Fibroblast of skin of abdomen (primary cell): ENCODE measurements around the gene SNX10.

Source experiments
- DNase-seq: peaks from one replicate; pipeline ENCODE4 v3.0.0-alpha.2; 2013

SNX10 gene

DNA sequence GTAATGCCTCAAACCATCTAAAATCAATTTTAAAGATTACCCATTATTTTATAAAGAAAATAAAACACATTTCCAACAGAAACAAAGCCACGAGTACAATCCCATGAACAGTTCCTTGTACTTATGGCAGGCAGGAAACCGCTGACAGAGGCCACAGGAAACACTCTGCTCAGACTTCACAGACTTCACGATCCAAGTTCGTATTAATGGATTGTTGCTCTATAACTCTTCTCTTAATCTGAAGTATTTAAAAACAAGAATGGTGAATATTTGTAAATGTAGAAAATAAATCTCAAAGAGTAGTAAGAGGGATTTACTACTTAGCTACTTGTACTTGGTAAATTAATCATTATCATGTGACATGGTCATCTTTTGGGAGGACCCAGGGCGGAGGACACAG, 78.3 kb downstream of the SNX10 start:
- DNase-seq: no peak

DNA sequence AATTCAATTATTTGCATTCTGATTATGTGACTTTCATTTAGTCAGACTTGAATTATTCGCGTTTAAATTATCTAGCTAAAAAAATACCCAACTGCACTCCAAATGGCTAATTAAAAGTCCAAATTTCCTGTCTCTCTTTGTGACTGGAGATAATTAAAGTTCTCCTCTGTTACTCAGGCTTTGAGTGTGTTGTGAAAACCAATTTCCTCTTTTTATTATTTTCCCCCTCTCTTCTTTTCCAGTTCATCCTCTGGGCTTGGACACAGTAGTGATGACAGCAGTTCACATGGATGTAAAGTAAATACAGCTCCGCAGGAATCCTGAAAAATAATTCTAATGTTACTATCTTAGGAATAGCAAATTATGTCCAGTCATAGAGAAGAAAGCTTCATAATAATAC, 80.6 kb downstream of the SNX10 start:
- no peak for DNase-seq

DNA sequence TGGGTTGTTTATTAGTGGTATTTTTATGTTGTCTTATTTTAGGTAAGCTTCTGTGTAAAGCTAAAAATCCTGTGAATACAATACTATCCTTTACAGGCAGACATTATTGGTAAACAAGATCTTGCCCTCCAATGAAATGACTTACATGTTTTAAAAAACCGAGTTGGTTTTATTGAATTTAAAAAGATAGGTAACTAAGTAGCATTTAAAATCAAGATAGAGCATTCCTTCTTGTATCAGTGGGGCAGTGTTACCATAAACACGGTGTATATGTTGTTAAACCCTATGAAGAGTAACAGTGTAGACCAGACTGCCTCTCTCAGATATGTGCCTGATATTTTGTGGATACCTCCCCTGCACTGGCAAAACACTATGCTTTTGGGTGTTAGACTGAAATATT, 81.0 kb downstream of the SNX10 start:
- DNase-seq: no peak

DNA sequence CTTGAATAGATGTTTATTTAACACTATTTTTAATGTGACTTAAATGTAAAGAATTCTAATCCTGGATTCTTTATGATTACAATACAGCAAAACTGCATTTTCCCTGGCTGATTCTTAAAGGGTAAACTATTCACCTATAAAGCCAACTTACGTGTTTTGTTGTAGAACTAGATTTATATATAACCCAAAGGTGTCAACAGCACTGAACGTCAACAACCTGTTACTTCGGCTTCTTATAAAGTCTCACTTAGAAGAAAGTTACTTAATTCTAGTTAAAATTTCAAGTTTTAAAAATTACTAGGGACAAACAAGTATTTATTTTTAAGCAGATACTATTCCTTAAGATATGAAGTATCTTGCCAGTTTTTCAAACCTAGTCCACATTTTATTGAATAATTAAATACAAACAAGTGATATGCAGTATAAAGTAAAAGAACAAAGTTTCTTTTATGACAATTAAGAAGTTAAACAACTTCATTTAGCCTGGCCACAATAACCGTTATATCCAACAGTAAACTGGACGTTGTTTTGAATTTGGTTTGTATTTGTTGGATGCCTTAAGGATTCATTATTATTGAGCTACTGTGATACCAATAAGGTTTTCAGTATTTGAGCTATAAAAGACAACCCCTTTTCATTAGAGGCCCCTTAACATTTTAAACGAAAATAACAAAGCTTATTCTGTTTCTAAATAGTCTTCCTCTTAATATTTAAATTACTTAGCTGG, 83.1 kb downstream of the SNX10 start:
- DNase-seq: no peak

DNA sequence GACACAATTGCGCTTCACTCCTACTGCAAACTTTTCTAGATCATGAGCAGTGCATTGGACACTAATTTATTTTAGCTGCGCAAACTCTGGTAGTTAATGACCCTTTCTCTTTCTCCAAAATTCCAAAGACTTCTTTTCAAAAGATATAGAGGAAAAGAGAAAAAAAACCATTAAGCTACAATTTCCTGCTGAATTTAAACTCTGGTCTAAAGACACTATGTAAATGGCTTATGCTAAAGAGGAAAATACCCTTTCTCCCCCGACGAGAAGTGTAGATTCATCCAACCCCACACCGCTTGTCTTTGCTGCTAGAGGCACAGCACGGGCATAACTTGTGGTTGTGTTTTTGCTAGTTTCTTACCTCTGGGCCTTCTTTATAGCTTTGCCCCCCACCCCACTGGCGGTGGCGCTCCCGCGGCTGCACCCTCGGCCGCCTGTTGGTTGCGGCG, 84.1 kb downstream of the SNX10 start:
- DNase-seq: no peak

DNA sequence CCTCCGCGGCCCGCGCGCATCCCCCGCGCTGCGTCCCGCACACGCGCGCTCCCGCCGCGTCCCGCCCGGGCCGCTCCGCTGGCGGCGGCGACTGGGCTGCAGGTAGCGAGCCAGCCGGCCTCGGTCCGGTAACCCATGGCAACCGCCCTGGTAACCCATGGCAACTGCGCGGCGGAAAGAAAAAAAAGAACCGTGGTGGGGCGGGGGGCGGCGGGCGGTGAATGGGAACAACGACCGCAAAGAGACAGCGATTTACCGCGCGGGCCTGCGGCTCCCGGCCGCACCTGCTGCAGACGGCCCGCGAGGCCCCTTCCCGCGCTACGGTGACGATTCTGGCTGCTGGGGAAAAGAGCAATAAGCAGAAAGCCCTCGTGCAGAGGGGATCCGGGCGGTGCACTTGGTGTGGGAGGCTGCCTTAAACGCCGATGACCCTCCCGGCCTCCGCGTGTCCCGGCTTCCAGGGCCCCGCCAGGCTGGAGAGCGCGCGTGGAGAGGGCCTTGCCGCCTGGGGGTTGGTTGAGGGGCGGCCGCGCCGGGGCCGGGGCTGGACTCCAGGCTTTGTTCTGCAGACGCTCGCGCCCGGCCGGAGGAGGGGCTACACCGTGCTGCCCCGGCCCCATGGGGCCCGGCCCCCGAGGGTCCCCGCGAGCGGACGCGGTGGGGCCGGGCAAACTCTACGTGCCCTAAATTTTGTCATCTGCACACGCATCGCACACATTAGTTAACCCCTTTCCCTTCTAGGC, 84.7 kb downstream of the SNX10 start:
- no peak for DNase-seq

DNA sequence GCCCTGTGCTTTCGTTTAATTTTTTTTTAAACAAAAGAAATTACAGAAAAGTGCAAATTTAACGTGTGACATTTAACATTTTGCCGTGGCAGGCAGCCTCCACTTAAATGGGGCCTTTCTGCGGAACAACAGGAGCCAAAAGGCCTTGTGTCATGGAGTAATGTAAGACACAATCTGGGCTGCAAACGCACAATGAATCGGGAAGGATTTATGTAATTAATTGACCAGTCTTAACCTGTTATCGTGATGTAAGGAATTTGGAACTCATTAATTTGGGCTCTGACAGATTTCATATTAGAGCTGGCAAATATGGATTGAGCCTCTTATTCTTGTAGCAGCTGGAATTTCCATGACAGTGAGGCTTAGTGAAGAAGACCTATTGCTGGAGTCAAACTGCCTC, 86.4 kb downstream of the SNX10 start:
- no peak for DNase-seq

DNA sequence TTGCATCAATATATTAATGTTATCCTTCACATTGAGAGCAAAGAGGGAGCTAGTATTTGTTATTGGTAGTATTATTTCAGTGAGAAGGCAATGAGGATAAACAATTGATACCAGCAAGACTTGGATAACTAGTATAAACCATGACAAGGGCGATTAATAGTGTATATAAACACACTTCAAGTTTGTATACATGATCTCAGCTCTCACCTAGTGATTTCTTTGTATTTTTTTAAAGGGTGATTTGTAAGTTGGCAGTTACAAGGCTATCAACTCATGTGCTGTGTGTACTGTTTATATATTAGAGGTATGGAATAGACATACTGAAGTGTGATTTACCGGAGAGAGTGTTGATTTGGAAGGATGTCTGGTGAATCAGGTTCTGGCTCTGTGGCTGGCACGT, 88.0 kb downstream of the SNX10 start:
- DNase-seq: no peak

DNA sequence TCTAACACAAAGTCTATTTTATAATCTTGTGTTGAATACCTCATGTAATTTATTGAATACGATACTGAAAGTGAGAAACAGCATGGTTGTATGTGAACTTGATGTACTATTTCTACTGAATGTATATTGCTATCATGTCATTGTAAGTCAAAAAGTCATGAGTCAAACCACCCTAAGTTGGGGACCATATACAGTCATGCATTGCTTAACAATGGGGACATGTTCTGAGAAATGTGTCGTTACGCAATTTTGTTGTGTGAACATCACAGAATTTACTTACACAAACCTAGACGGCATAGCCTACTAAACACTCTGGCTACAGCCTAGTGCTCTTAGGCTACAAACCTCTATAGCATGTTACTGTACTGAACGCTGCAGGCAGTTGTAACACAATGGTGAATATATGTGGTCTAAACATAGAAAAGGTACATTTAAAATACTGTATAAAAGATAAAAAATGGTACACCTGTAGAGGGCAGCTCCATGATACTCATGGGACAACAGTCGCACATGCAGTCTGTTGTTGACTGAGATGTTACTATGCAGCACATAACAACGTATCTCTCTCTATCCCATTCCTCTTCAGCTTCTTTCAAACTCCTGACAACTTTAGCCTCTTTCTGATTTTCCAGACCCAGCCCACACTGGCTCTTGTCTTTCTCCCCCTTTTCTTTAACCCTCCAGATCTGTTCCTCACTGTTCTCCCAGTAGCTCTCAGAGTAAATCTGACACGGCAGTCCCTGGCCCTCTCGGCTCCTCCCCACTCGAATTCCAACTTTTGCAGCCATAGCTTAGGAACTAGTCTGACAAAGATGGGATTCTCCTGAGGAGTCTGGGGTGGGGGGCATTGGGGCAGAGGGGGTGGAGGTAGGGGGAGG, 90.1 kb downstream of the SNX10 start:
- no peak for DNase-seq

DNA sequence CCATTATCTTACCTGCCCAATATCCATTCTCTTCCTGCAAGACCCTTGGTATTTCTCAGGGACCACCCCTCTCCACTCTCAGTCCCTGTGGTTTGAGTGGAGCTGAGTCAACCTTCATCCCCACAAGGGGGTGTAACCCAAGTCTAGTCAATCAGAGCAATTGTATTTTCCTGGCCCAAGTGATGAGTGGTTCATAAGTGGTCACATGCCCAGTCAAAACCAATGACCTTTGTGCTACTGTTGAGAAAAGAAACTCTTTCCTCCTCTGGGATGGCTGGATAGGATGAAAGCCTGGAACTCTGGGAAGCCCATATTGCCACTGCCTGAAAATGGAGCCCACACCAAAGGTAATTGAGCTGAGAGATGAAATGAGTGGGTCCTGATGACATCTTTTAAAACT, 93.6 kb downstream of the SNX10 start:
- no peak for DNase-seq

DNA sequence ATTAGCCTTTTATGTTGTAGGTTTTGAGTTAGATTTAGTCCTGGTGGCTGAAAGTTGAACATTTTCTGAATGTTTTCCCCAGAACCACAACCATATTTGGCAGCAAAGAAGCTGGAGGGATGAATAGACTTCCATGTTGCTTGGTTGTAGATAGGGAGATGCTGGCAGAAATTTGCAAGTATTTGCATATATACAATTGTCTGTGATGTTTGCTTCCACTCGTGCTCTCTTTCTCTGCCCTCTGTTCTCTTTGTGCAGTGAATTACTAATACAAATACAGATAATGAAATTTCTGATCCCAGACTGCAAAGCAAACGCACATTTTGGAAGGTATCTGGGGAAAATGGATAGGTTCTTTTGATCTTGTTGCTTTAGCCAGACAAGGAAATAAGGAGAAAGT, 96.1 kb downstream of the SNX10 start:
- no peak for DNase-seq

DNA sequence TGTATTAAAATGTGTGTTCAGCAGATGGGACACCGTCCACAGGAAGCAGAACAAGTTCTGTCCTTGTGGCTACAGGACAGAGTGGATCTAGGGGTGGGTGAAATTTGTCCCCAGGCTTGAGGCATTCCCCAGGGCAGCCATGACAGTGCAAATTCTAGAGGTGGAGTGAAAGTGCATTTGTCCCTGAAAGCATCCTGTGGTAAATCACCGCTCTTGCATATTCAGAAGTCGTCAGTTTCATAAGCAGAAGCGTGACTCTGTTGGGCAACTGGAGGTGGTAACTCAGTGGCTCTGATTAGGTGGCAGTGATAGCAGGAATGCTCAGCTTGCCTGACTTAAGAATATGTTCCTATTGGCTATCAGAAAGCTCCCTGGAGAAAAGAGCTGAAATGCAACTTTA, 96.6 kb downstream of the SNX10 start:
- DNase-seq: no peak

DNA sequence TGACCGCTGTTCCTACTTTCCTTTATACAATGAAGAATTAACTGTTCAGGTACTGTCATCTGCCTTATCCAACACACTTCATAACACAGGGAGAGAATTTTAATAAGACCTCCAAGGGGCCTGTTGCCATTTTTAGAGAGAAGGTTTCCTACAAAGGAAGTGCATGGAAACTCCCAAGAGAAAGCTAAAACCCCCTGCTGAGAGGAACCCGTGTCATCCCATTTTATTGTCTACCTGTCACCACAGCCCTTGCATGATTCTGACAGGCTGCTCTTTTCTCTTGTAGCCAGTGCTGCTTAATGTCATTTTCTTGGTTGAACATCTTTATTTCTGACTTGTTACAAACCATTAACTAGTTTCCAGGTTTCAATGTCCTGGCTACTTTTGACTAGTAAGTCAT, 98.4 kb downstream of the SNX10 start:
- no peak for DNase-seq

DNA sequence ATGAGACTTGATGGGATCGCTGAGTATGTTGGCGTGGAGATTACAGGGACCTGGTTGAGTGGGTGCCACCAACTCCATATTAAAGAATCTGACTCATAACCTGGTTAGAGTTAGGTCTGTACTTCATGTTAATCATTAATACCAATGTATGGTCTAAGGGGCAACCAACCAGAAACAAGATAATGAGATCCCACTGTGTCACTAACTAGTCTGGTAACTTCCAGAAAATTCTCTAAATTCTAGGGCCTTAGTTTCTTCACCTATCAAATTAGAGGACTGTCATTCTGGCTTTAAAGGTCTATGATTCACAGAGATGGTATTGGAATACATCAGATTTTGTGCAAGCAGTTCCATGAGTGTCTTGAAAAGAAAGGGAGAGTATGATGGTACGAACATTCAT, 102.2 kb downstream of the SNX10 start:
- DNase-seq: no peak

DNA sequence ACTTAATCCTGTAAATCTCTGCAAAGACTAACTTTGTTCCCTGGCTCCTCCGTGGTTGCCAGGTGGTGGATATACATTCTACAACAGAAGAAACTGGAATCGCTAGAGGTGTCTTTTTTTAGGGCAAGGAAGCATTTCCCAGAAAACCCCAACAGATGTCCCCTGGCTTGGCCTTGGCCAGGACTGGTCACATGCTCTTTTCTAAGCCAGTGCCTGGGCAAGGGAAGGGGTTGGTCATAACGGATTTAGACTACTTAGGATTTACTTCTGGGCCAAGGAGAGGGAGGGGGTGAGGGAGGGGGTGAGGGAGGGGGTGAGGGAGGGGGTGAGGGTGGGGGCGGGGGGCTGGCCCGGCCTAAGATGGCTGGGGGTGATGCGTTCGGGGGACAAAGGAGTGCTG, 105.7 kb downstream of the SNX10 start:
- no peak for DNase-seq

DNA sequence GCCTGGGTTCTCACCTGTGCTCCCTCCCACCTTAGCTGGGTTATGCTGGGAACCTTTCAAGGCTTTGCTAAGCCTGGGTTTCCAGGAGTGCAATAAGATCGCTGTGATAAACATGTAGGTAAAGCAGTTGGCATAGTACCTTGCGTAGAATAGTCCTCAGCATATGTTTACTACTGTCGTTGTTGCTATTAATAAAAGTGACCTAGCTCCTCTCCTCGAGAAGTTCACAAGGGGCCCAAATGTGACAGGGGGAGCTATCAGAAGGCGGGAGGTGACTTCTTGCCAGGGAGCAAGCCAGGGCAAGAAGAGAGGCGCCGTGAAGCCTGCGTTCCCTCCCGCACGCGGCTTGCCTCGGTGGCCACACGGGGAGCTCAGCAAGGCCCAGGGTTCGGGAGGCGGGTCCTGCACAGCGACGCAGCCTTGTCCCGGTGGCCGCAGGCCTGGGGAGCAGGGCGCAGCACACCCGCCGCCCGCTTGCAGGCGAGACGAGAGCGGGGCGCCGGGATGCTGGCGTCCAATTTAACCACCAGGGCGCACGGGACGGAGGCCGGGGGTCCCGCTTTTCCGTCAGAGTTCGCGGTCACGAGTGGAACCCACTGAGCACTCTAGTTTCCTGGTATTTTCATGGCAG, 106.2 kb downstream of the SNX10 start:
- peak; percentile 15 for DNase-seq

DNA sequence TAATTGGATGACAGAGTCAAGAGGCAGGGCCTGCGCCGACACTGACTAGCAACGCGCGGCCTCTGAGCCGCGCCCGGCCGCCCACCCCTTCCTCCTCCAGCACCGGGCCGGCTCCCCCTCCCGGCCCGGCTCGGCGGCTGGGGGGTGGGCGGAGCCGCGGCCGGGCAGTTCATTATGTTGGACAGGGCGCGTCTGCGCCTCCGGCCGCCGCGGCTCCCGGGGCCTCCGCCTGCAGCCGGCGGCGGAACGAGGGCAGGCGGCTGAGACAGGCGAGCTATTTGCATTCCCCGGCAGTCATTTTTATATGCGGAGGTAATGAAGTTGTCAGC, 106.7 kb downstream of the SNX10 start:
- DNase-seq: peak; percentile 45

DNA sequence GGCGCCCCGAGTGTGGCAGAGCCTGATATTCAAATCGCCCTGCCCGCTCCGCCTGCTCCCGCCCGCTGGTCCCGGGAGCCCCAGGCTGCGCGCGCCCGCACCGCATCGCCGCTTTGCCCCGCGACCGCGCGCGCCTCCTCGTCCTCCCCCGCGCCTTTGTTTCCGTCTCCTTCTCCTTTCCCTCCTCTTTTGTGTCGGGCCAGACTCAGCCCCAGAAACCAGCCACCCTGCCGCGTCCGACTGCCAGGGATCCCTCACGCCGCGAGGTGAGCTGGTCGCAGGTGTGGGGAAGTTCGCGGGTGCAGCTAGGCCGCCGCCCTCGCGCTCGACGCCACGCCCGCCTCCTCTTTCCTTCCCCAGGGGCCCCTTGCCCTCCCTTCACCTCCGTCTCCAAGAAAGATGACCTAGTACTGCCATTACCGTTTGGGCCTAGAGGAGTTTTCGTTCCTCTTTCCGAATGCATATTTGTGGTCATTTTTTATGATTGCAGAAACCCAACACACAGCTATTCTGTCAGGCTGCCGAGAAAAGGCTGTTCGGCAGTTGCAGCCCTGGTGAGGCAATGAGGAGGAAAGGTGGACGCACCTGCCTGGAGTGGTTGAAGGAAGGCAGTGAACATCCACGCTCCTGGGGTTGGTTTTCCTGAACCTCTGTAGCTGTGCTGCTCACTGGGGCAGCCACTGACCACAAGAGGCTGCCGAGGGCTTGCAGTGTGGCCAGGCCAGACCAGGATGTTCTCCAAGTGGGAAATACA, 107.3 kb downstream of the SNX10 start:
- peak; percentile 47 for DNase-seq

DNA sequence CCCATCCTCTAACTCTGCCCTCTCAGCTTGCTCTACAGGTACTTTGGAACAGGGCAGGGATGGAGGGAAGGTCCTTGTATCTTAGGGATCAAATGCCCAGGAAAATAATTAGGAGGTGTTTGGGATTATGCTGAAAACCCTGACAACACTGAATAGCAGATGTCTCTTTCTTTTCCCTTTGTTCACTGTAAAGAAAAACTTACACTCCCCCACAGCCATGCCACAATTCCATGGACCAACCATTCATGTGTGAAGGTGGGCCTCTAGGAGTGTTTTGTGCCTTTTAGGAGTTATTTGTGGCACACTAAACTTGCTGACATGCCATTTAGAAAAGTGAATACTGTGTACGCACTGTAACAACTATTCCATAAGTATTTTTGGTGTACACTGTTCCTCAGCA, 108.1 kb downstream of the SNX10 start:
- no peak for DNase-seq

DNA sequence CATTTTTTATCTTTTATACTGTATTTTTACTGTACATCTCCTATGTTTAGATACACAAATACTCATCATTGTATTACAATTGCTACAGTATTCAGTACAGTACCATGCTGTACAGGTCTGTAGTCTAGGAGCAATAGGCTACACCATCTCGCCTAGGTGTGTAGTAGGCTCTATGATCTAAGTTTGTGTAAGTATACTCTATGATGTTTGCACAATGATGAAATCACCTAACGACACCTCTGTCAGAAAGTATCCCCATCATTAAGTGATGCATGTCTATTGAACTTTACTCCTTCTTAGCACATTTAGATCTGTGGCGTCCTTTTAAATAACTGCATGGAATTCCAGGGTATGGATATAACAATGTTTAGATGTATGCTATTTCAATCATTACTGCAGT, 112.0 kb downstream of the SNX10 start:
- DNase-seq: no peak

DNA sequence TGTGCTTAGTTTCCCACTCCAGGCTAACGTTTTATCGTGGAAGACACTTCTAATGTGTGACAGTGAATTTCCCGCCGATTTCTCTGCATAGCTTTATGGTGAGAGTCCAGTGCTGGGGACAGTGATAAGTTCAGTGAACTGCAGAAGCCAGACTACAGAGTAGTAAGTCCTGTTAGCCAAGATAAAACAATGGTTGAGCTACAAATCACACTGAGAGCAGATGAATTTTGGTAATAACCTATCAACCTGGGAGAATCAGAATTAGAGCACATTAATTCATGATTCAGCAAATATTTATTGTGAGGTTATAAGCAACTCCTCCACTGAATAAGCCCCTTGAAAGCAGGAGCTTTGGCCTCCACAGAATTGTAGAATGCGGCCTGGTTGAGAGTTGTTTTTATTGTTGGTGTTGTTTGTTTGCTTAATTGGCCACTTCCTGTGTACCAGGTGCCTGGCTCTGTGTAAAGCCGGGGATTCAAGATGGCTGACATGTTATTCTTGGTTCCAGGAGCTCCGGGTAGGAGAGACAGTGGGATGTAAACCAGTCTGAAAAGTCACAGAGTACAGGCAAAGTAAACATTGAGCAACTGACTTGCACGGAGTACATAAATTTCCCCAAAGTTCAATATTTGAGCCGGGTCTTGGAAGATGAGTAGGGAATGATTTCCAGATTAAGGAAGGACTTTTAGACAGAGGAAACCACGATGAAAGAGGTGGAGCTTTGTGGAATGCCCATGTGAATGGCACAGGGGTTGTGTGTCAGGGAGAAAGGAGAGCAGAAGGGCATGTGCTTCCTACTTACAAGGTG, 112.7 kb downstream of the SNX10 start:
- no peak for DNase-seq
